Stimulated activated CD4-positive, alpha-beta T cell treated with anti-CD3 and anti-CD28 coated beads, Interleukin-1b, Interleukin-23, amount 100 ng/mL, for 4 hours (primary cell): ENCODE results near the gene OSBPL2.

Source experiments
- DNase-seq, 2 donors: peaks; one replicate each; pipeline ENCODE4 v3.0.0-alpha.2; 2020; ENCODE audit warnings: low read depth in 2 of 2

The OSBPL2 gene

GRCh38 chr20:62237801-62238568, at the start of gene OSBPL2:
TSS of gene OSBPL2 (plus strand) at chr20:62238521. CDS start at chr20:62256185, 17,664 bp downstream.
- peak; percentile 100 for DNase-seq

- DNase-seq = no peak
Observed at GRCh38 chr20:62190639-62191411, 47.5 kb upstream of the OSBPL2 start.

DNA sequence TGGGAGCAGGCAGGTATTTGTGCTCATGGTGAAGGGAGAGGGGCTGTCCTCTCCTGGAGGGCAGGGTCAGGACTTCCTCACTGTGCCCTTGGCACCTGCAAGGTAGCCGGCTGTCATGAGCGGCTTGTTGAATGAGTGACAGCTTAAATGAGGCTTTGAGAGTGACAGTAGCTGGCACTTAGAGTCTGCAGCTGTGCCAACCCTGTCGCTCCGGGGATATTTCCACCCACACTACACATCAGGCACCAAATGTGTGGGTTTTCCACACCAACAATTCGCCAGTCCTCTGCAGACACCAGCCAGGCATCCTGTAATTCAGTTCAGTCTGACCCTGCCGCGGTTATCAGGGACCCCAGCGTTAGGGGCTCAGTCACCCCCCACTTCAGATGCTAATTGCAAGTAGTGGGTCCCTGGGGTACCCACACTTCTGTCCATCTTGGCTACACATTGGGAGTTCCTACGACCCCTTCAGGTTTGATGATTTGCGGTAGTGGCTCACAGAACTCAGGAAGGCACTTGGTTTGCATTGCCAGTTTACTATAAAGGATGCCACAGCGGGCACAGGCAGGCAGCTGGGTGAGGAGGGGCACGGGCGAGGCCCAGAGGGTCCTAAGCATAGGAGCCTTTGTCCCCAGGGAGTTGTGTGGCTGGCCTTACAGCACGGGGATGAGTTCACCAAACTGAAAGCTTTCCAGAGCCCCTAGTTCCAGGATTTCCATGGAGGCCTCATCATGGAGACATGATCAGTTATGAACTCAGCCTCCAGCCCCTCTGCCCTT, 46.4 kb upstream of the OSBPL2 start:
- DNase-seq = no peak

- no peak for DNase-seq
Observed at GRCh38 chr20:62192635-62193034, 45.7 kb upstream of the OSBPL2 start.

GRCh38 chr20:62193079-62194025, 45.0 kb upstream of the OSBPL2 start:
- DNase-seq = no peak

DNA sequence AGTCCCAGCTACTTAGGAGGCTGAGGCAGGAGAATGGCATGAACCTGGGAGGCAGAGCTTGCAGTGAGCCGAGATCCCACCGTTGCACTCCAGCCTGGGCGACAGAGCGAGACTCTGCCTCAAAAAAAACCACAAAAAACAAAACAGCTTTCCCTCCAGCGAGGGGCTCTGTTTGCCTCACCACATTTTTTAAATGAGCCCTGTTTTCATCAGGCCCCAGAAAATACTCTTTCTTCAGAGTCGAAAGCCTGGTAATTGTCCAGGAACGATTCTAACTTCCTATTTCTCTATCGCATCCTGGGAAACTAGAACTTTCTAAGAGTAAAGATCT, 43.3 kb upstream of the OSBPL2 start:
- DNase-seq = no peak

GRCh38 chr20:62195736-62196135, 42.6 kb upstream of the OSBPL2 start:
- no peak for DNase-seq

- DNase-seq = no peak
Observed at GRCh38 chr20:62196286-62196685, 42.0 kb upstream of the OSBPL2 start.

DNA sequence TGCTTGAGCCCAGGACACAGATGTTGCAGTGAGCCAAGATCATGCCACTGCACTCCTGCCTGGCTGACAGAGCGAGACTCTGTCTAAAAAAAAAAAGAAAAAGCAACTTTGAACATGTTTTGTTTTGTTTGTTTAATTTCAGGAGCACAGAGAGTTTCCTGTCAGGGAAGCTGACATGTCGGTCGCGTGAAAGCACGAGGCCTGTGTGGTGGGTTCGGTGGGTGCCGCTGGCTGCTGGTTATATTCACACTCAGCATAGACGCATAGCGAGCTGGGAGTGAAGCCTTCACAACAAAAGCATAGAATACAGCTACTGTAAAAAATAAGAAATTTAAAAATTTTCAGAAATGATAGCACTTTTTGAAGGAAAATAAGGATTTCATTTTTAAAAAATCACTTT, 41.0 kb upstream of the OSBPL2 start:
- DNase-seq = no peak

GRCh38 chr20:62197801-62198200, 40.5 kb upstream of the OSBPL2 start:
- no peak for DNase-seq

DNA sequence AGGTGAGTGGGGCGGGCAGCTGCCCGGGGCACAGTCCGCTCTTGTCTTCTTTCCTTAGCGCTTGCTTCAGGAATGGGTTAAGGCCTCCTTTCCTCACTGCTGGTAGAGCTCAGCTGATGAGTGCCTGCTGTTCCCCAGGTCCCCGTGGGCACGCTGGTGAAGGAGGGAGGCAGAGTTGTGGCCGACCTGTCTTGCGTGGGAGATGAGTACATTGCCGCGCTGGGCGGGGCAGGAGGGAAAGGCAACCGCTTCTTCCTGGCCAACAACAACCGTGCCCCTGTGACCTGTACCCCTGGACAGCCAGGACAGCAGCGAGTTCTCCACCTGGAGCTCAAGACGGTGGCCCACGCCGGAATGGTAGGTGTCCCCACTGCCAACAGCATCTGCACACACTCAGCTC, 39.8 kb upstream of the OSBPL2 start:
- no peak for DNase-seq

DNA sequence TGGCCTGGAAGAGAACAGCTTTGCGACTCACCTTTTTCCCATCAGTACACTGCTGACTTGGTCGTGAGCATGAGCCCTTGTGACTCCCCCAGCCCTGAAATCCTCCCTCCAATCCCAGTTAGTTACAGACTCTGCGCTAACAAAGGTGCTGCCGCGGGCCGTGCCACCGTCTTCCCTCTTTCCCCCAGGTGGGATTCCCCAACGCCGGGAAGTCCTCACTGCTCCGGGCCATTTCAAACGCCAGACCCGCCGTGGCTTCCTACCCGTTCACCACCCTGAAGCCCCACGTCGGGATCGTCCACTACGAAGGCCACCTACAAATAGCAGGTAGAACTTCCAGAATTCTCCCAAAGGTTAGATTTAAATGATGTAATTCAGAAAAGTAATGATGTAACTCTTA, 39.4 kb upstream of the OSBPL2 start:
- DNase-seq = no peak

GRCh38 chr20:62200491-62201172, 37.7 kb upstream of the OSBPL2 start:
- no peak for DNase-seq

DNA sequence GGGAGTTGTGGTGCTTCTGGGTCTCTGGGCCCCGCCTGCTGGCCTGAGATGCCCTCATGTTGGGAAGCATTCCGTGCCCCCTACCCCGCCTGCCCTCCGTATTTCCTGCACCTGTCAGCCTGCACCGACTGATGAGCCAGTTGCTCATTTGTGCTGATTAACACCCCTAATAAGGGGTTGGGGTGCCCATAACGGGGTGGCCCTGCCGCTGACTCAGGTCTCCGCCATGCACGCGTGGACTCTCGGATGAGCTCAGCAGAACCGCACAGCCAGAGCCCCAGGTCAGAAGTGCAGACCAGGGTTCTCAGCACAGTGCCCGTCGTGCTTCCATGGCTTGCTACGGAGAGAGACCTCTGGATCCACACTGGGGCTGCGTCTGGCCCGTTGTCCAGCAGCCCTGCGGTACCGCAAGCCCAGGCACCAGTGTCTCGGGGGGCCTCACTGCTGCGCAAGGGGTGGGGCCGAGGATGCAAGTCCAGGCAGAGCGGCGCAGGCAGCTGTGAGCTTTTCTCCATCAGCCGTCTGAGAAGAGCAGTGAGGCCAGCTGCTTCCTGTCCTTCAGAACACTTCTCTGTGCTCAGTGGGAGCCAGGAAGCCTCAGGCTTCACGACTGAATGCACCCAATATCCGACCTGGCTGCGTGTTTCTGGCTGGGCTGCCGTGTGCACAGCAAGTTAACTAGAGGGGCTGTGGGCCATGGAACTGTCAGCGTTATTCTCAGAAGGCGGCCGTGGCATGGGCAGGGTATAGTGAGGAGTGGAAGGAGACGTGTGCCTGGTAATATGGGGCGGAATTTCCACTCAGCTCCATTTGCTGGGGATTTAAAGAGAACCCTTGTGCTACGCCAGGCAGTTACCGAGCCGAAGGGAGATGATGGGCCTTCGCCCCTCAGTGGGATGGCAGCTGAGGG, 36.9 kb upstream of the OSBPL2 start:
- no peak for DNase-seq

- no peak for DNase-seq
Observed at GRCh38 chr20:62202083-62202395, 36.3 kb upstream of the OSBPL2 start.

DNA sequence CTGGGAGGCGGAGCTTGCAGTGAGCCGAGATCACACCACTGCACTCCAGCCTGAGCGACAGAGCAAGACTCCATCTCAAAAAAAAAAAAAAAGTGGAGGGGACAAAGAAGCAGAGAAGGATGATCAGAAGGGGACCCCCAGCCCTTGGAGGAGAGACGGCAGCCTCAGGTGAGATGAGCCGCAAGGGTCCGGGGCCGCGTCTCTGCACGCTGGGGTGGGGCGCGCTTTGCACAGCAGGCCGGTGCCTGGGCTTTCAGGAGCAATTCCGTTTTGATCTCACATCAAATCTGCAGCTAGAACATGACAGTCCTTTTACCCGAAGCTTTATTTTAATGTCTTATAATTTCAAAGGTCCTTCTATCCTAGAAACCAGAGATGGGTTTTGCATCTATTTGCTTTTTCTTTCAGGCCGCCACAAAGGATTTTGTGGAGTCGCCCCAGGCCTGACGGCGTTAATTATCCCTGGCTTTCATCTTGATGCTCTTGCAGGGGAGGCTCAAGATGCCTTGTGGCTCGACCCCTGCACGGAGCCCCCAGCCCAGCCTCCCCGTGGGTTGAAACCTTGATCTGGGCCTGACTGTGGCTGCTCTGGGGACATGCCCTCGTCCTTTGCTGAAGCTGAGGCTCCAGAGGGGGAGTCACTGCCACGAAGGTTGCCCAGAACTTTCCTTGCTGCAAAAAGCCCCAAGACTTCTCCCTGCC, 35.5 kb upstream of the OSBPL2 start:
- DNase-seq = no peak

DNA sequence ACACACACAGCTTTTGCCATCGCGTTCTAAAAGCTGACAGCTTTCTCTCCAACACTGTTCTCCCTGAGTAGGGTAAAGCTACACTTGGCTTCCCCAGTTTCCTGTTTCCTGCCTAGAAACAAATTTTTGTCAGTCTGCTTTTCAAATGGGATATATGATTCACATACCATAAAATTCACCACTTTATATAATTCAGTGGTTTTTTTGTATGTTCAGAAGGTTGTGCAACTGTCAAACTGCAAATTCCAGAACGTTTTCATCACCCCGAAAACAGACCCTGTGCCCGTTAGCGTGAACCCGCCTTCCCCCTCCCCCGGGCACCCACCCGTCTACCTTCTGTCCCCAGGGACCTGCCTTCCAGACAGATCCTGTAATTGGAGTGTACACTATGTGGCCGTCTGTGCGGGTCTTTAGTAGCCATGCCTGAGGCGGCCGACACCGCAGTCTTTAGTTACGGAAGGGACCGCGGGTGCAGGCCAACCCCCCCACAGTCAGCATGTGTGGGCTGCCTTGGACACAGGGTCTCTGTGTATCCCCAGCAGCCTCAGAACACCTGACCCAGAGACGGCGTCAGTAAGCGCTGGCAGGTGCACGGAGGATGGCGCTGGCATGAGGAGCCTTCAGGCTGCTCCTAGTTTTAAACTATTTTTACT, 34.8 kb upstream of the OSBPL2 start:
- no peak for DNase-seq

- no peak for DNase-seq
Observed at GRCh38 chr20:62205618-62206387, 32.5 kb upstream of the OSBPL2 start.
